Cardiac muscle cell (in vitro differentiated cells and primary cell): ENCODE results near the gene MAPK4. TPM values are rescaled to one million over a fixed set of nuclear protein-coding genes. Genes with fewer than 3 reads are reported as not detected.

ENCODE experiments used
- DNase-seq, 2 donors: peaks; one replicate each; pipeline versions ENCODE4 v3.0.0 to v3.0.0-alpha.2; 2010 to 2017; ENCODE audit warnings: low read depth in 1 of 2, low spot score in 1 of 2
- H3K27ac ChIP-seq: fragments of 200-600 bp; sonication (generic); 2 replicates; pipeline ENCODE4 v1.5.1; 2016
- H3K27me3 ChIP-seq: fragments of 200-600 bp; sonication (generic); 2 replicates; pipeline ENCODE4 v1.6.0; 2016; ENCODE audit warnings: control low read depth
- H3K36me3 ChIP-seq: fragments of 200-600 bp; sonication (generic); 2 replicates; pipeline ENCODE4 v1.5.1; 2016; ENCODE audit warnings: control low read depth
- H3K4me1 ChIP-seq: fragments of 200-600 bp; sonication (generic); 2 replicates; pipeline ENCODE4 v1.8.1; 2017; ENCODE audit warnings: low read depth, mild to moderate bottlenecking, mixed run types
- H3K4me3 ChIP-seq: fragments of 200-600 bp; sonication (generic); 2 replicates; pipeline ENCODE4 v1.5.1; 2016; ENCODE audit warnings: mild to moderate bottlenecking
- H3K9me3 ChIP-seq: fragments of 200-600 bp; sonication (generic); 2 replicates; pipeline ENCODE4 v1.5.1; 2017; ENCODE audit warnings: low read depth, mild to moderate bottlenecking, control low read depth
- polyA plus RNA-seq: library from polyadenylated mRNA; unstranded; fragments of >200 nt; fragmentation: Nextera tagmentation; extraction: Ambion mirVana; gene quantifications from 2 replicates; pipeline ENCODE4 v1.2.1, GENCODE V29; 2016
- total RNA-seq: library from RNA; depleted of rRNA; stranded (reverse); fragments of >200 nt; gene quantifications from 2 replicates; pipeline ENCODE4 v1.2.3, GENCODE V29; 2016
- TF ChIP-seq, protein P1 (sequence below): IDR thresholded peaks from 2 replicates; pipeline ENCODE4 v1.5.1; 2012; ENCODE audit warnings: low read depth, mild to moderate bottlenecking, low read length

Gene MAPK4
- total and polyA plus RNA-seq, 2 experiments from 2014 or later: 36.9 to 68.9 TPM

GRCh38 chr18:50579061-50579774 lies 19.3 kb downstream of the MAPK4 start:
- Histone ChIP-seq H3K36me3 (no peaks in the 10 kb centered on the region), H3K4me3 (no peak overlapping the region), H3K9me3 (no peaks in the 10 kb centered on the region), H3K27ac (no peak overlapping the region), H3K27me3 (no peaks in the 10 kb centered on the region), H3K4me1 (no peaks in the 10 kb centered on the region)
- no peak for DNase-seq
- TF ChIP-seq, protein P1, sequence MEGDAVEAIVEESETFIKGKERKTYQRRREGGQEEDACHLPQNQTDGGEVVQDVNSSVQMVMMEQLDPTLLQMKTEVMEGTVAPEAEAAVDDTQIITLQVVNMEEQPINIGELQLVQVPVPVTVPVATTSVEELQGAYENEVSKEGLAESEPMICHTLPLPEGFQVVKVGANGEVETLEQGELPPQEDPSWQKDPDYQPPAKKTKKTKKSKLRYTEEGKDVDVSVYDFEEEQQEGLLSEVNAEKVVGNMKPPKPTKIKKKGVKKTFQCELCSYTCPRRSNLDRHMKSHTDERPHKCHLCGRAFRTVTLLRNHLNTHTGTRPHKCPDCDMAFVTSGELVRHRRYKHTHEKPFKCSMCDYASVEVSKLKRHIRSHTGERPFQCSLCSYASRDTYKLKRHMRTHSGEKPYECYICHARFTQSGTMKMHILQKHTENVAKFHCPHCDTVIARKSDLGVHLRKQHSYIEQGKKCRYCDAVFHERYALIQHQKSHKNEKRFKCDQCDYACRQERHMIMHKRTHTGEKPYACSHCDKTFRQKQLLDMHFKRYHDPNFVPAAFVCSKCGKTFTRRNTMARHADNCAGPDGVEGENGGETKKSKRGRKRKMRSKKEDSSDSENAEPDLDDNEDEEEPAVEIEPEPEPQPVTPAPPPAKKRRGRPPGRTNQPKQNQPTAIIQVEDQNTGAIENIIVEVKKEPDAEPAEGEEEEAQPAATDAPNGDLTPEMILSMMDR: no peak

- Histone ChIP-seq H3K36me3 (no peaks in the 10 kb centered on the region), H3K27me3 (no peaks in the 10 kb centered on the region), H3K9me3 (no peaks in the 10 kb centered on the region), H3K4me3 (no peak overlapping the region), H3K4me1 (no peaks in the 10 kb centered on the region), H3K27ac (no peak overlapping the region)
- TF ChIP-seq, protein P1: no peak
- no peak for DNase-seq
Observed at GRCh38 chr18:50581517-50581916, 21.6 kb downstream of the MAPK4 start.

- H3K27me3 ChIP-seq: no peaks in the 10 kb centered on the region
- no peaks in the 10 kb centered on the region for H3K4me1 ChIP-seq
- TF ChIP-seq, protein P1: no peak
- no peaks in the 10 kb centered on the region for H3K36me3 ChIP-seq
- no peak overlapping the region for H3K4me3 ChIP-seq
- no peak overlapping the region for H3K27ac ChIP-seq
- no peak for DNase-seq
- H3K9me3 ChIP-seq: no peaks in the 10 kb centered on the region
Observed at GRCh38 chr18:50582500-50582899, 22.6 kb downstream of the MAPK4 start.

GRCh38 chr18:50586710-50587109 lies 26.8 kb downstream of the MAPK4 start:
- TF ChIP-seq, protein P1: peak; percentile 40
- Histone ChIP-seq H3K9me3 (no peaks in the 10 kb centered on the region), H3K4me1 (peaks cover 14% of the 10 kb centered on the region), H3K36me3 (no peaks in the 10 kb centered on the region), H3K27me3 (no peaks in the 10 kb centered on the region), H3K27ac (no peak overlapping the region), H3K4me3 (no peak overlapping the region)
- DNase-seq: peak in 1 of 2 donors; percentile 7

DNA sequence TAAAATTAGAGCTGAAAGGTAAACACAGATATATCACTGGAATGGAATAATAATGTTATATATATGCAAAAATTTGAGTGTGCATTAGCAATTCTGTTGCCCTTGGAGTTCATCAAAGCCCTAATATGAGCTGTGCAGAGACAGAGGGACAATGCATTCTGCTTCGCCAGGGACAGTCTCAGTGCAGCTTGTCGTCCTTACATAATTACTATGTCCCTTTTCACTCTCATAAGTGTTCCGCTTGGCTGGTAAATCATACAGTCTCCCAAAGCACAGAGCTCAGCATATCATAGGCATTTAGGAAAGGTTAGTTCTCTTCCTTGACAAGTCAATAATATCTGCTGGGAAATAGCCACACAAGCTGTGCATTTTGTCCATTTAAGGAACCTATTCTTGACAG lies 30.7 kb downstream of the MAPK4 start:
- Histone ChIP-seq H3K4me1 (peaks cover 27% of the 10 kb centered on the region), H3K27me3 (no peaks in the 10 kb centered on the region), H3K36me3 (no peaks in the 10 kb centered on the region), H3K4me3 (no peak overlapping the region), H3K9me3 (no peaks in the 10 kb centered on the region), H3K27ac (no peak overlapping the region)
- DNase-seq: no peak
- TF ChIP-seq, protein P1: no peak
